Activated T-helper 1 cell treated with Interleukin-2 at 50 U/mL for 16 hours (primary cell): ENCODE measurements around the gene BTBD1.
"Not testable (repeated sequence)": the region's sequence is repeated elsewhere in the genome, so short reads cannot be mapped to it uniquely, and the experiment has no call there.

Experiments
- DNase-seq: peaks from one replicate; pipeline ENCODE4 v3.0.0-alpha.2; 2020; ENCODE audit warnings: low read depth

The BTBD1 gene

DNA sequence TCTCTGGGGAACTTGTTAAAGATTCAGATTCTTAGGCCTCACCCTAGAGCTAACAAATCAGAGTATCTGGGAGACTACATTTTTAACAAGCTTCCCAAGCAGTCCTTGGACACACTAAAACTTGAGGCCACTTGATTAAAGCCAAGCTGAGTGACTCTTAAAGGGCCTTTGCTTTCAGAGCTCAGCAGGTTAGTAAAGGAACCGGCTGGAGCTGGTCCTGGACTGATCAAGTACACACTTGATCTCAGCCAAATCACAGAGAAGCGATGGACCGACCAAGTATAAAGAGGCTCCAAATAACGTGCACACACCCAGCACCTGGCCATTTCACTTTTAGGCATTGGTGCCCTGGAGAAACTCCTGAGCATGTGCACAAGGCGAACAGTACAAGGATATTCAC lies 27.5 kb upstream of the BTBD1 start:
- DNase-seq: no peak

GRCh38 chr15:83092309-83092976 lies 25.4 kb upstream of the BTBD1 start:
- no peak for DNase-seq

DNA sequence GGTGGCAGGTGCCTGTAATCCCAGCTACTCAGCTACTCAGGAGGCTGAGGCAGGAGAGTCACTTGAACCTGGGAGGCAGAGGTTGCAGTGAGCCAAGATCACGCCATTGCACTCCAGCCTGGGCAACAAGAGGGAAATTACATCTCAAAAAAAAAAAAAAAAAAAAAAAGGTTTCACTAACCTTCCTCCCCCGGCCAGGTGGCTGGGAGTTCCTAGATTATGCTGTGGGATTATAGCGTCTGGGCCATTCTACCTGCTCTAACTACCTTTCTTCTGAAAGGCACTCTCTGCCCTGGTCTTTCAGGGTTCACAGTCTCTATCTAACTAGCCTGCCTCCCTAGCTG lies 24.9 kb upstream of the BTBD1 start:
- DNase-seq: not testable (repeated sequence)

GRCh38 chr15:83090465-83090864 lies 23.4 kb upstream of the BTBD1 start:
- no peak for DNase-seq

DNA sequence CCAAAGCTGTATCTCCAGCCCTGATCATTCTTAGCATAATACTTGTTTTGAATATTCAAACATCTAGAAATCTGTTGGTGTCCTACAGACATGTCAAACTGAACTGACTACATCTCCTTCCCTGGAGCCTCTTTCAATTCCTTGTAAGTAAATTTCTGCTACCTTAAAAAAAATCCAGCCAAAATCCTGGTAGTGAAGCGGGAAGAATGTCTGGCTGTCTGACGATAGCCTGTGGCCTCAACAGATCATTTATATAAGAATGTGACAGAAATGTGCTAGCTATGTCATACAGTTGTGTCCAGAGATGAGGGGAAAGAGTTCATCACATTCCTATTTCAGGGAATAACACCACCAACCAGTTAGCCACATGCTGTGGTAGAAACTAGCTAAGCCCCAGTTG lies 21.8 kb upstream of the BTBD1 start:
- no peak for DNase-seq

DNA sequence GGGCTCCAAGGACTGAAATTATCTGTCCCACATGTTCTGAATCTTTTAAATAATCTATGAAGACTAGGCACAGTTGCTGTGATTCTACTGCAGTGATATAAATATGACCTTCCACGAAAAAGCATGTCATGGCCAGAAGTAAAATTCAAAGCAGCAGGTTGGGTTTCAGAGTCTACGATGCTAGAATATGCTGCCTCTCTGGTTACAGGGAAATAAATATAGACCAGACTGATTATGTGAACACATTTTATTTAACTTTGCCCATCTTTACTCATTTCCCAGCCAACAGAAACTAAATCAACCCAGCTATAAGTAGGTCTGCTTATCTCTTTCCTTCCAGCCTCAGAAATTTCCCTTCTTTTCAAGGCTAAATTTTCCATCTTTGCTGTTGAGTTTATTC lies 20.5 kb upstream of the BTBD1 start:
- DNase-seq: no peak

DNA sequence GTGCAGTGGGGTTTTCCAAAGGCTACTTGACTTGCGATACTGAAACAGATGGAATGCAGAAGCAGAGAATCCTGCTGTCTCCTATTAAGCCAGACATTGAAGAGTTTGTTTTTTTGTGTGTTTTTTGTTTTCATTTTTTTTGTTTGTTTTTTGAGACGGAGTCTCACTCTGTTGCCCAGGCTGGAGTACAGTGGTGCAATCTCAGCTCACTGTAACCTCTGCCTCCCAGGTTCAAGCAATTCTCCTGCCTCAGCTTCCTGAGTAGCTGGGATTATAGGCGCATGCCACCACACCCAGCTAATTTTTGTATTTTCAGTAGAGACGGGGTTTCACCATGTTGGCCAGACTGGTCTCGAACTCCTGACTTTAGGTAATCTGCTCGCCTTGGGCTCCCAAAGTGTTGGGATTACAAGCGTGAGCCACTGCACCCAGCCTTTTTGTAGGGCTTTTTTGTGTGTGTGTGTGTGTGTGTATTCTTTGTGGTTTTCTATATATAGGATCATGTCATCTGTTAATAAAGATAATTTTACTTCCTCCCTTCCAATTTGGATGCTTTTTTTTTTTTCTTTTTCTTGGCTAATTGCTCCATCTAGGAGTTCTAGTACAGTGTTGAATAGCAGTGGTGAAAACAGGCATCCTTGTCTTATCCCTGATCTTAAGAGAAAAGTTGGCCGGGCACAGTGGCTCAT lies 19.0 kb upstream of the BTBD1 start:
- not testable (repeated sequence) for DNase-seq

- DNase-seq: not testable (repeated sequence)
These were observed 18.4 kb upstream of the BTBD1 start for GRCh38 chr15:83085461-83085860.

DNA sequence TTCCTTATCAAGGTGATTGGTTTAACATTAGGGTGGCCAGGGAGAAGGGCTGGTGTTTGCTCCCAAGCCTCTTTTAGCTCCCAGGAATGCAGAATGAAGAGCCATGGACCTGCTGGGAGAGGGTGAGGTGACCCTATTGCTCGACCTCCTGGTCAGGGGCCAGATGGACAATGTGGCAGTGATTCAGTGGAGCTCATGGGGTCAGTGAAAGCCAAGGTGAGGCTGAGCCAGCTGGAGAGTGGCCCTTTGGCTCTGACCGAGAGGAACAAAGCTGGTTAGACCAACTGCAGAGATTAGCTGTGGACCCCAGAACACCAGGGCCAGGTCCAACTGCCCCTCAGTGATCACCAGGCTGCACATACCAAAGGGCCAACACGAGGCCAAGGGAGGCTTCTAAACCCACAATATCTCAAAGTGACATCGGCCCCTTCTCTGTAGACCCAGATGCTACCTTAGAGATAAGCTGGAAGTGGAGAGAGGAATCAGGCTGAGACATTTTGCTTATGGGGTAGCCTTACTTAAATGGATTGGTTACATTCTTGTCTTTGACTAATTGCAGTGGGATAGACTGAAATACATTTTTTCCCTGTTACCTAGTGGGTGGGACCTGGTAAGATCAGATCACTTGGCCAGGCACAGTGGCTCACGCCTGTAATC lies 15.8 kb upstream of the BTBD1 start:
- no peak for DNase-seq

DNA sequence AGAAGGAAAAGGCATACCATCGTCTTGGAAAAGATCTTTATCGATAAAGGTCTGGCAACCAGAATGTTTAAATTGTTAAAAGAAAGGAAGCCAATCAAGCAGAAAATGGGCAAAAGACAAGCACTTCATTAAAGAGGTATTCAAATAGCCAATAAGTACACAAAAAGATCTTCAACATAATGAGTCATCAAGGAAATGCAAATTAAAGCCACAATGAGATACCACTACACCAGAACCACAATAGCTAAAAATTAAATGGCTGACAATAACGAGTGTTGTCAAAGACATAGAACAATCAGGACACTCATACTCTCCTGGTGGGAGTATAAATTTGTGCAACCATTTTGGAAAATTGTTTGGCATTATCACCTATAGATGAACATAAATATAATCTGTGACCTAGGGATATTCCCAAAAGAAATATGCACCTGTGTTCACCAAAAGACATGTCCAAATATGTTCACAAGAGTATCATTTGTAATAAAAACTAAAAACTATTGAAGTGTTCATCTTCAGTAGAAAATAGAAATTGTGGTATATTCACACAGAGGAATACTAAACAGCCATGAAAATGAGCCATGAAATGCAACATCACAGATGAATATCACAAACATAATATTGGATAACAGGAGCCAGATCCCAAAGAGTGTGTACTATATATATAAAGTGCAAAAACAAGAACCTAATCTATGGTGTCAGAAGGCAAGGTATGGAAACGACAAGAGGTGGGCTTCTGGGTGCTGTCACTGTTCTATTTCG lies 14.4 kb upstream of the BTBD1 start:
- DNase-seq: no peak

- DNase-seq: no peak
These were observed 11.7 kb upstream of the BTBD1 start for GRCh38 chr15:83078712-83079111.

DNA sequence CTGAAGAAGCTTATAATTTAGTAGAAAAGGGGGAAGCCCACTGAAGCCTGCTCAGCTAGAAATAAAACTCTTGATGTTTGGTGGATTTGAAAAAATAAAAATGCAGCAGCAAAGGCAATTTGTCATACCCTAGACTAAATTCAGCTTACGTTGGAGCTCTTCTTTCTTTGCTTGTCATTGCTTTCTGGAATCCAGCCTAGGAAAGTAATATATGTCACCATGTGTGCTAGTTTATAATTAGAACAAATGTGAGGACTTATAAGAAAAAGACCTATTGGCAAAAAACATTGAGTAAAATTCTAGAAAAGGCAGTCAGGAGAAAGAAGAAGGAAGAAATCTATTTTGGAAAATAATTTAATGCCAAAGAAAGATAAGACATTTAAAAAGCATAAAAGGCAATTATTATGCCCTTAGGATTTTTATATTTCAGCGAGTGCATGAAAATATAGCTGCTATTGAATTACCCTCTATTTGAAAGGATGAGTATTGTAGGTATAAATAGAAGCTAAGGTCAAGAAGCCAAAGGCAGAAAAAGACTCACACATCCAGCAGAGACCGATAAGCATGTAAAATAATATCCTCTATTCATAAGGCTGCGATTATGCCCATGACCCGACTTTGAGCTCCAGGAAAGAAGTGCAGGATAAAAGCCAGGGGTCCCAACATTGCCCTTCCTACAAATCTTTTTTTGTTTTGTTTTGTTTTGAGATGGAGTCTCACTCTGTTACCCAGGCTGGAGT lies 10.6 kb upstream of the BTBD1 start:
- DNase-seq: no peak

DNA sequence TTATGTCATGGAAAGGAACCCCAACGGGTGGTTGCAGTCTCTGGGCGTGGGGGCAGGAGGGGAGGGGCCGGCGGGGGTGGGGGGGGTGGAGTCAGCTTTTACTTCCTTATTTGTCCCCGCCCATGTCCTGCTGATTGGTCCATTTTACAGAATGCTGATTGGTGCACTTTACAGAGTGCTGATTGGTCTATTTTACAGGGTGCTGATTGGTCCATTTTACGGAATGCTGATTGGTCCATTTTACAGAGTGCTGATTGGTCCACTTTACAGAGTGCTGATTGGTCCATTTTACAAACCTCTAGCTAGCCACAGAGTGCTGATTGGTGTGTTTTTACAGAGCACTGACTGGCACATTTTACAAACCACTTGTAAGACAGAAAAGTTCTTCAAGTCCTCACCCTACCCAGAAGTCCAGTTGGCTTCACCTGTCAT lies 2.2 kb upstream of the BTBD1 start:
- not testable (repeated sequence) for DNase-seq

GRCh38 chr15:83068054-83068453 lies 1.0 kb upstream of the BTBD1 start:
- no peak for DNase-seq

DNA sequence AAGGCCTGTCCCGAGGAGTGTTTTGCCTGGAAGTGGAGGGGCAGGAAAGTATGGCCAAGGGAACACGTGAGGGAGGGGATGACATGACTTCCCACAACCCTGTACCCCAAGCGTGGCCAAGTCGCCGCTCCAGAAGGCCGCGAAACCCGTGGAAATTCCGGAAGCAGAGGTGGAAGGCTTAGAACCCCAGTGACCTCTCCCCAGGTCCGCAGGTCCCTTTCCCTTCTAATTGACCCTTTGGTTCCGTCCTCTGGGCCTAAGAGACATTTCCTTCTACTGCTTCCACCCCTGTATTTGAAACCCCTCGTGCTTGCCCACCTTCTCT lies 548 bp upstream of the BTBD1 start:
- no peak for DNase-seq

DNA sequence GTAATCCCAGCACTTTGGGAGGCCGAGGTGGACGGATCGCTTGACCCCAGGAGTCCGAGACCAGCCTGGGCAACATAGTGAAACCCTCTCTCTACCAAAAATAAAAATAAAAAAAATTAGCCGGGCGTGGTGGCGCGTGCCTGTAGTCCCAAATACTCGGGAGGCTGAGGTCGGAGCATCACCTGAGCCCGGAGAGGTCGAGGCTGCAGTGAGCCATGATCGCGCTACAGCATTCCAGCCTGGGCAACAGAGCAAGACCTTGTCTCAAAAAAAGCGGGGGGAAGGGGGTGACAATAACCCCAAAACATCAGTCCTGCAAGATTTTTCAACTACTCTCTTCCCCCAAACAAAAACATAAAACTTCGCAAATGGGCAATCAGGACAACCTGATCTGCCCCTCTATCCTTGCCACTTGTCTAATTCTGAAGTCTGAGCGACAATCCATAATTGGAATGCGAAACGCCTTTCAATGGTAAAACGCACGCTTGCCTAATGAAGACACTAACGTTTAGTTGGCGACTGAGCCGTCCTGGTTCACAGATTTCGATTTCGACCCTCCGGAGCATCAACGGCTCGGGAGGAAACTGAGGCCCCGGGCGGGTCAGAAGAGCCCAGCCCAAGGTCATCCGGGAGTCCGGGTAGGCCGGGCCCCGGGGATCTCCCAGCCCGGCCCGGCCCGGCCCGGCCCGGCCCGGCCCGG lies 868 bp downstream of the BTBD1 start:
- no peak for DNase-seq

GRCh38 chr15:83065431-83065830 lies 1.6 kb downstream of the BTBD1 start:
- DNase-seq: no peak

DNA sequence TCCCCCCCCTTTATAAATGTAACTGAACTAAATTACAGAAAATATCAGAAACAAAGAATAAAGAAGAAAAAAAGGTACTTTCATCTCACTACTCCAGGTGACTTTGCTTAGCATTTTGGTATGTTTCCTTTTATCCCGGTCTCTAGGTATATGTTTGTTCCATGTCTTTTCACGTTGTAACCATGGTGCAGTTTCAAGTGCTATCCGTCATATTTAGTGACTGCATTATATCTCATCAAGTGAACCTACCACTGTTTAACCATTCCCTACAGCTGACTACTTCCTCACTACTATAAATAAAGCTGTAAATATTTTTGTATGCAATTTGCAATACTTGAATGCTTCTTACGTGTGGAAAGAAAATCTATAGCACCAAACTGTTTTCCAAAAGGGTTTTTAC lies 2.2 kb downstream of the BTBD1 start:
- no peak for DNase-seq

GRCh38 chr15:83063551-83063950 lies 3.5 kb downstream of the BTBD1 start:
- DNase-seq: no peak

- no peak for DNase-seq
These were observed 4.3 kb downstream of the BTBD1 start for GRCh38 chr15:83062768-83063180.

- no peak for DNase-seq
These were observed 5.4 kb downstream of the BTBD1 start for GRCh38 chr15:83061680-83062079.
